Pancreas (tissue), 10 donors: ENCODE results near the gene CLEC3A. TPM values are rescaled to one million over a fixed set of nuclear protein-coding genes. Genes with fewer than 3 reads are reported as not detected.

ENCODE experiments used
- ATAC-seq, 4 donors: fragments of 200-7000 bp; cut with Tn5 transposase; one replicate each; pipeline versions ENCODE4 v1.8.0 to v1.9.1; 2020; ENCODE audit warnings: mild to moderate bottlenecking in 4 of 4, moderate library complexity in 4 of 4
- DNase-seq, 6 donors: peaks; one replicate each; pipeline ENCODE4 v3.0.0-alpha.2; 2020
- FAIRE-seq: peaks from 2 replicates; lab custom pipeline; 2012; peaks lifted over from hg19 to GRCh38; lab: Jason Lieb, UNC
- H3K27ac ChIP-seq, 4 donors: fragments of 200-600 bp; sonication (generic); 1 replicate in 3 of 4; 2 replicates in 1 of 4; pipeline versions ENCODE4 v1.5.0 to v1.8.0; 2020
- H3K27me3 ChIP-seq, 4 donors: fragments of 200-600 bp; one replicate each; pipeline ENCODE4 v1.8.0; 2021
- H3K36me3 ChIP-seq, 3 donors: fragments of 200-600 bp; sonication (generic) in 1 of 3; one replicate each; pipeline versions ENCODE4 v1.5.0 to v1.8.0; 2020 to 2021
- H3K4me1 ChIP-seq, 3 donors: fragments of 200-600 bp; one replicate each; pipeline ENCODE4 v1.8.0; 2021
- H3K4me3 ChIP-seq, 4 donors: fragments of 200-600 bp; sonication (generic) in 2 of 4; one replicate each; pipeline versions ENCODE4 v1.5.0 to v1.8.0; 2020 to 2021
- H3K9me3 ChIP-seq, 4 donors: fragments of 200-600 bp; one replicate each; pipeline ENCODE4 v1.8.0; 2021
- CTCF ChIP-seq, 4 donors: fragments of 200-600 bp; sonication (generic) in 3 of 4; IDR thresholded peaks; one replicate each; pipeline versions ENCODE4 v1.5.0 to v1.8.0; 2021; ENCODE audit warnings: antibody characterized with exemption in 4 of 4
- WGBS, 2 donors: extraction: QIAGEN DNeasy Blood & Tissue Kit; methylation state at CpG; one replicate each; pipeline ENCODE4 v1.1.7; 2013; 5-methylcytosine and 5-hydroxymethylcytosine counted together
- intact Hi-C, 3 donors: fragments of 100-400 bp; cut with DNase I; formaldehyde crosslinking; loops; one replicate each; pipeline versions ENCODE4 v1.11.1 to v1.14.2; 2022
- polyA plus RNA-seq, 2 donors: library from polyadenylated mRNA; stranded (reverse); fragments of 200-250 nt; gene quantifications; one replicate each; pipeline ENCODE4 v1.2.3, GENCODE V29; 2013
- total RNA-seq, 6 donors: library from RNA; stranded (reverse); fragmentation: NEBNext Ultra II Directional in 4 of 6; extraction: Animal tissue kit (Norgen Biotek cat#: 25700) in 4 of 6; gene quantifications; one replicate each; pipeline versions ENCODE4 v1.2.1 to v1.2.4, GENCODE V29; 2021 to 2023
- donor health status: healthy with polysubstance abuse.
- donor health status: DM: no; HTN: no; CAD: no; lungs with moderate emphysema.
- donor health status: DM: no; HTN: no; CAD: no.
- donor health status: control.
- donor health status: control.
- donor health status: Bipolar disorder and iron deficiency.
- donor health status: DM: yes; HTN: yes; CAD: no.
- donor health status: DM: no; HTN: no; CAD: no.
- donor health status: DM: no; HTN: no; CAD: no.
- donor health status: DM: yes; HTN: yes; CAD: no.

The CLEC3A gene
- total and polyA plus RNA-seq, 8 donors = not detected

- peak in 2 of 4 donors; percentile 47 to 60 for ATAC-seq
- no peak overlapping the region for H3K4me3 ChIP-seq
Measured at GRCh38 chr16:77993111-77993985, 29.0 kb upstream of the CLEC3A start.

GRCh38 chr16:77995843-77996455 lies 26.4 kb upstream of the CLEC3A start:
- no peak overlapping the region for H3K27ac ChIP-seq
- H3K4me1 ChIP-seq = no peaks in the 10 kb centered on the region
- H3K27me3 ChIP-seq = no peaks in the 10 kb centered on the region
- no peaks in the 10 kb centered on the region for H3K36me3 ChIP-seq
- H3K4me3 ChIP-seq = no peak overlapping the region
- intact Hi-C loops = no loop called here
- DNase-seq (no peak), ATAC-seq (no peak), FAIRE-seq (no peak)
- 65 to 80% methylated on average over 7 of the region's 7 CpGs for WGBS, 2 donors
- no peak for TF ChIP-seq CTCF (IDR thresholded peaks at IDR 0.05)
- no peaks in the 10 kb centered on the region for H3K9me3 ChIP-seq

More at GRCh38 chr16:77993111-77993985, 29.0 kb upstream of the CLEC3A start:
- no peaks in the 10 kb centered on the region for H3K9me3 ChIP-seq
- no peak for FAIRE-seq
- H3K27me3 ChIP-seq = no peaks in the 10 kb centered on the region
- intact Hi-C loops = no loop called here
- peak overlapping the region in 1 of 4 donors; percentile 22 for H3K27ac ChIP-seq
- no peaks in the 10 kb centered on the region for H3K36me3 ChIP-seq
- H3K4me1 ChIP-seq = no peaks in the 10 kb centered on the region
- WGBS, 2 donors = 37 to 44% methylated on average over 6 of the region's 6 CpGs
- DNase-seq = no peak
- TF ChIP-seq CTCF (IDR thresholded peaks at IDR 0.05) = no peak

- Histone ChIP-seq H3K4me3 (no peak overlapping the region), H3K4me1 (no peaks in the 10 kb centered on the region), H3K9me3 (no peaks in the 10 kb centered on the region), H3K27me3 (no peaks in the 10 kb centered on the region), H3K27ac (no peak overlapping the region), H3K36me3 (no peaks in the 10 kb centered on the region)
- WGBS, 2 donors = 40 to 56% methylated on average over 10 of the region's 10 CpGs
- no peak for TF ChIP-seq CTCF (IDR thresholded peaks at IDR 0.05)
- no peak for FAIRE-seq
- no peak for ATAC-seq
- intact Hi-C loops = no loop called here
- DNase-seq = no peak
Measured at GRCh38 chr16:77998350-77999023, 23.9 kb upstream of the CLEC3A start.

- intact Hi-C loops = no loop called here
- H3K27me3 ChIP-seq = no peaks in the 10 kb centered on the region
- H3K27ac ChIP-seq = no peak overlapping the region
- no peak for TF ChIP-seq CTCF (IDR thresholded peaks at IDR 0.05)
- H3K9me3 ChIP-seq = no peaks in the 10 kb centered on the region
- H3K36me3 ChIP-seq = no peaks in the 10 kb centered on the region
- no peak for DNase-seq
- FAIRE-seq = no peak
- WGBS, 2 donors = 45 to 55% methylated on average over 4 of the region's 4 CpGs
- ATAC-seq = no peak
- H3K4me1 ChIP-seq = no peaks in the 10 kb centered on the region
- H3K4me3 ChIP-seq = no peak overlapping the region
Measured at GRCh38 chr16:78001451-78002025, 20.8 kb upstream of the CLEC3A start.
